HG03460 (cell line): ENCODE results near the gene ABCB8.
A peak's percentile ranks its signal among the peaks of the same experiment; 100 is the strongest.

Experiments
- ATAC-seq: cut with Tn5 transposase; IDR thresholded peaks from one replicate; pipeline ENCODE4 v1.9.1; 2021; ENCODE audit not compliant: unreplicated experiment

Gene ABCB8

GRCh38 chr7:151070574-151070960 is 42.3 kb downstream of the ABCB8 start:
- ATAC-seq: no peak

- no peak for ATAC-seq
Observed at GRCh38 chr7:151071032-151071866, 43.0 kb downstream of the ABCB8 start.

- no peak for ATAC-seq
Observed at GRCh38 chr7:151073990-151074389, 45.7 kb downstream of the ABCB8 start.

DNA sequence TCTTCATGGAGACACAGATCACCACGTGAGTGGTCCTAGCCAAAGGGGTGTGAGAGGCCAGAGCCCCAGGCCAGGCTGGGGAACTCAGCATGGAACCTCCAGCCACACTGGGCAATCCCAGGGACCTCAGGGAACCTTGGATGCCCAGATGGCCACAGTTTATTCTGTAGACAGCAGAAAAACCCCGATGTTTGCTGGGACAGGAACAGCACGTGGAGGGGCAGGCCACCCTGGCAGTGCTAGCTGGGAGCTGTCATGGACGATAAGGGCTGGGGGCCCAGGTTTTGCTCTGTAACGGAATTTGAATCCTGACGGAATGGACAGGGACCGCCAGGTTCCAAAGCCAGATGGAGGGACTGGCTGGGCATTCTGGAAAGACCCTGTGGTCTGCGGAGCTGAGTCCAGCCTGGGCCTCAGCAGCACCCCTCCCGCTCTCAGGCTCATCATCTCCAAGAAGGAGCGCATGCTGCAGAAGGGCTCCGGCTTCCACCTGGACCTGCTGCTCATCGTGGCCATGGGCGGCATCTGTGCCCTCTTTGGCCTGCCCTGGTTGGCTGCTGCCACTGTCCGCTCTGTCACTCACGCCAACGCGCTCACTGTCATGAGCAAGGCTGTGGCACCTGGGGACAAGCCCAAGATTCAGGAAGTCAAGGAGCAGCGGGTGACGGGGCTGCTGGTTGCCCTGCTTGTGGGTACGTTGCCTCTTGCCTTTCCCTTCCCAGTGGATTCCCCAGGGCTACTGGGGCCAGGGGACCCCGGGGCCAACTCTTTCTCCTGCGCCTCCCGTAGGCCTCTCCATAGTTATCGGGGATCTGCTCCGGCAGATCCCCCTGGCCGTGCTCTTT is 46.8 kb downstream of the ABCB8 start:
- no peak for ATAC-seq

DNA sequence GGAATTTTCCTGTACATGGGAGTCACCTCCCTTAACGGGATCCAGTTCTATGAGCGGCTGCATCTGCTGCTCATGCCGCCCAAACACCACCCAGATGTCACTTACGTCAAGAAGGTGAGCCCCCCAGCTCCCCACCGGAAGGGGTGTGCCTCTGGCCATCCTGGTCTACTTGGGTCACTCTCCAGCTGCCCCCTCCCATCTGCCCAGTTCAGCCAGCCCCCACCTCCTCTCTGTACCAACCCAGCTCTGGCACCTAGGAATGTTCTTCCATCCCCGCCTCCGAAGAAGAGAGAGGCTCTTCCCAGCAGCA is 47.4 kb downstream of the ABCB8 start:
- ATAC-seq: no peak

DNA sequence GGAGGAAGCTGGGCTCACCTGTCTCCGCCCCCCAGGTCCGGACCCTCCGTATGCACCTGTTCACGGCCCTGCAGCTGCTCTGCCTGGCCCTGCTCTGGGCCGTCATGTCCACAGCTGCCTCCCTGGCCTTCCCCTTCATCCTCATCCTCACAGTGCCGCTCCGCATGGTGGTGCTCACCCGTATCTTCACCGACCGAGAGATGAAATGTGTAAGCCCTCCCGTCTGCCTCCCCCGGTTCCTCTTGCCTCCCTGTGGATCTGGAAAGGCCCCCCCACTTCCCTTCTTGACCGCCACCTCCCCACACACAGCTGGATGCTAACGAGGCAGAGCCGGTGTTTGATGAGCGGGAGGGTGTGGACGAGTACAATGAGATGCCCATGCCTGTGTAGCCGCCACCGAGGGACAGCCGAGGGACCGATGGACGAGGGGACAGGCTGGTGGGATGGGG is 47.8 kb downstream of the ABCB8 start:
- ATAC-seq: no peak

DNA sequence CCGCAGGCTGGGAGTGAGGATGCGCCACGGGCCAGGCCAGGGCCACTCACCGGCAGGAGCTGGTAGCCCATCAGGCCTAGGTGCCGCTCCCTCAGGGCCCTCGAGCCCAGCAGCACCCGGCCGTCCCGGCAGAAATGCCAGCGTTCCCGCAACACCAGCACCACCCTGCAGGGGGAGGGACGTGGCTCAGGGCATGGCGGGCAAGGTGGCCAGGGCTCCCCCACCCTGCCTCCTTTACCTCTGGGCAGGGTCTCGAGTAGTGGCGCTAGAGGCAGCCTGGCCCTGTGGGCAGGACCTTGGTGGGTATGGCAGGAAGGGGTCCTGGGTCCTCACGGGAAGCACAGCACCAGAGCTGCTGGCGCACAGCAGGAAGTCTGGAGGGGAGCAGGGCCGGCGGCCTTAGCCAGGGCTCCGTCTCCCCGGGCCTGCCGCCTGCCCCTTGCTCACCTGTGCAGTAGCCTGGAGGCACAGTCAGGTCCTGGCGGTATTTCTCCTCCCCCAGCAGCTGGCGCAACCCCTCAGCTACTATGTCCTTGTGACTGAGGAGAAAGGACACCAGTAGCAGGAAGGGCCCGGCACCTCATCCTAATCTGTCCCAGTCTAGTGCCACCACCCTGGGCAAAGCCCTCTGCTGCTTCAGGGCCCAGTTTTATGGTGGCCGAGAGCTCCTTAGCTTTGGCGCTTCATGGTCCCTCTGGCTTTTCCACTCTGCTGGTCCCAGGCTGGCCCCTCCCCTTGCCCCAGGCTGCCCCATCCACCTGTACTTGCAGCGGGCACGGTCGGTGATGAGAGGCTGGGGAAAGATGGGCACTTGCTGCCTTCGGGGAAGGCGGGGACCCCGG is 48.8 kb downstream of the ABCB8 start:
- no peak for ATAC-seq

- no peak for ATAC-seq
Observed at GRCh38 chr7:151077705-151078232, 49.5 kb downstream of the ABCB8 start.

- ATAC-seq: no peak
Observed at GRCh38 chr7:151078233-151079040, 50.2 kb downstream of the ABCB8 start.

- ATAC-seq: no peak
Observed at GRCh38 chr7:151079199-151079910, 51.1 kb downstream of the ABCB8 start.

GRCh38 chr7:151080067-151080521 is 51.8 kb downstream of the ABCB8 start:
- peak; percentile 4 for ATAC-seq

DNA sequence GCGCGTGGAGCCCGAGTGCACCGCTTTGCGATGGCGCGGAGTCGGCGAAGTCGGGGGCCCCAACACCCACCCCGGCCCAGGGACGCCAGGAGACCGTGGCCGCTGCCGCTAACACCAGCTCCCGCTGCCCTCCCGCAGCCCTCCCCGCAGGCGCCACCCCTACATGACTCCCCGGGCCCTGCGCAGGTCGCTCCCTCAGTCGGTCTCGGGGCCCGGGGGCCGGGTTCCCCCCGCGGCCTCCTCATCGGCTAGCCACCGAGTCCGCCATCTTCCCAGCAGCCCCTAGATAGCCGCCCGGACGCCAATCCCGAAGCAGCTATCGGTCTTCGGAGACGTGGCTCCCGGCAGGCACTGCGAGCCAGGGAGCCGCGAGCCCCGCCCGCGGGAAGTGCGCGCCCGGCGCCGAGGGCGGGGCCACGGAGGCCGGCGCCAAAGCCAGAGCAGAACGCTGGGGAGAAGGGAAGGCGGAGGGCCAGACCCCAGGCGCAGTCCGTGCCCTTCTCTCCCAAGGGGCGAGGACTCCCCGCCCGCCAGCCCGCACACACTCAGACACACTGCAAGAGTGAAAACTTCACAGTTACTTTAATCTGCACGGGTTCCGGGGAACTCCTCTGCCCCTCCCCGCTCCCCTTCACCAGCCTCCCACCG is 52.4 kb downstream of the ABCB8 start, which contains the start of gene FASTK:
Gene FASTK (minus strand): TSS at position 288 of the 648 bp plus-strand sequence. CDS start 43 bp downstream, at position 245.
- ATAC-seq: peak; percentile 73

GRCh38 chr7:151081170-151082101 is 53.2 kb downstream of the ABCB8 start:
- ATAC-seq: peak; percentile 1

DNA sequence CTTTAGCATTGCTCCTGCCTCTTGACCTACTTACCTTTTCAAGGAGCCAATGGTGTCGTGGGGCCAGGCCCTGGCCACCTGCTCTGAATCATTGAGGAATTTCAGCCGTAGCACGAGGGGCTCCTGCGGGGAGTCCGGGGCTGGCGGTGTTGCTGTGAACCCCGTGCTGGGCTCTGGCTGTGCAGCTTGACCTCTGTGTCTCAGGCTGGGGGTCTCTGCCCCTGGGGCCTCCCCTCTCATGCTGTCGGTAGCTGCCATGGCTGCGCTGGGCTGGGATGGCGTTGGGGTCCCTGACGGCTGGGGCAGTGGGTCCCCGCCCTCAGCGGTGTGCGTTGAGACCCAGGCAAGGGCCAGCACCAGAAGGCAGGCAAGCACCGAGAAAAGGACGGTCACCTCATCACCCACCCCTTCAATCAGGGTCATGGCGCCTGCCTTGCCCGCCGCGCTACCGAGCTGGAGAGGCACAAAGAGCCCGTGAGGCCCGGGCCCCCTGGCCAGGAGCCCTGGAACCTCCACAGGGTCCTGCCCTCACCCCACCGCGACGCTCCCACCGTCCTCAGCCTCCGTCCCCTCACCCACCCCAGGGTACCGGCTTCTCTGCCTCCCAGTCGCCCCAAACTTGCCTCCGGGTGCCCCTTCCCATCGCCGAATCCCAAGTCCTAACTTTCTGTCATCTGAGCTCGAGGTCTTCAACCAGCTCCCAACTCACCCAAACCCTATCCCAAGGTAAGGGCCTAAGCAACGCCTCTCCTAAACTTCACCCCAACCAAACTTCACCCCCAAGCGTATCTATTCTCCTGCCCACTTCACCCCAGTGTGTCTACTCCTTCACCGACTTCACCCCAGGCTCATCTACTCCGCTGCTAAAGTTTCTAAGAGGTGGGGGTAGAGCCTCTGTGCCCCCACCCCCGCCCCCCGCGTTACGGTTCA is 54.2 kb downstream of the ABCB8 start:
- ATAC-seq: no peak

- ATAC-seq: peak; percentile 43
Observed at GRCh38 chr7:151083071-151083823, 55.0 kb downstream of the ABCB8 start, which contains the start of gene TMUB1. Gene TMUB1, minus strand, starts transcription at chr7:151083493. Its CDS starts 930 bp downstream, at chr7:151082563.

- no peak for ATAC-seq
Observed at GRCh38 chr7:151083824-151084160, 55.5 kb downstream of the ABCB8 start.
